SK-N-SH (cell line): ENCODE measurements around the gene RAD51B.

Source experiments
- POLR2AphosphoS5 ChIP-seq: IDR thresholded peaks from 2 replicates; pipeline ENCODE4 v1.6.1; 2012; ENCODE audit warnings: low read depth, low read length
- TF ChIP-seq, protein P1 (sequence below): fragments of 150-350 bp; IDR thresholded peaks from 2 replicates; pipeline ENCODE4 v1.6.1; 2016; ENCODE audit warnings: mild to moderate bottlenecking, low read depth, low read length

- TF ChIP-seq POLR2AphosphoS5, result no peak
- TF ChIP-seq, protein P1, sequence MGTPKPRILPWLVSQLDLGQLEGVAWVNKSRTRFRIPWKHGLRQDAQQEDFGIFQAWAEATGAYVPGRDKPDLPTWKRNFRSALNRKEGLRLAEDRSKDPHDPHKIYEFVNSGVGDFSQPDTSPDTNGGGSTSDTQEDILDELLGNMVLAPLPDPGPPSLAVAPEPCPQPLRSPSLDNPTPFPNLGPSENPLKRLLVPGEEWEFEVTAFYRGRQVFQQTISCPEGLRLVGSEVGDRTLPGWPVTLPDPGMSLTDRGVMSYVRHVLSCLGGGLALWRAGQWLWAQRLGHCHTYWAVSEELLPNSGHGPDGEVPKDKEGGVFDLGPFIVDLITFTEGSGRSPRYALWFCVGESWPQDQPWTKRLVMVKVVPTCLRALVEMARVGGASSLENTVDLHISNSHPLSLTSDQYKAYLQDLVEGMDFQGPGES, result no peak
Observed at GRCh38 chr14:68690089-68690958, 870.7 kb downstream of the RAD51B start.
